Measurements from ENCODE around the gene SSUH2.

The SSUH2 gene

GRCh38 chr3:8647137-8647985 is 2.8 kb upstream of the SSUH2 start:
- no peak overlapping the region for H3K27ac ChIP-seq
- TF ChIP-seq CTCF (IDR thresholded peaks at IDR 0.05) = no peak
- no peak for TF ChIP-seq ZFX (IDR thresholded peaks at IDR 0.05; ENCODE audit: borderline replicate concordance)

- H3K27ac ChIP-seq = no peak overlapping the region
- TF ChIP-seq CTCF (IDR thresholded peaks at IDR 0.05) (no peak), ZFX (IDR thresholded peaks at IDR 0.05; ENCODE audit: borderline replicate concordance) (no peak)
Measured at GRCh38 chr3:8646313-8646938, 1.8 kb upstream of the SSUH2 start.

GRCh38 chr3:8645712-8646111 is 1.1 kb upstream of the SSUH2 start:
- H3K27ac ChIP-seq = no peak overlapping the region
- TF ChIP-seq ZFX (IDR thresholded peaks at IDR 0.05; ENCODE audit: borderline replicate concordance) (no peak), CTCF (IDR thresholded peaks at IDR 0.05) (no peak)

GRCh38 chr3:8643693-8644365 is 769 bp downstream of the SSUH2 start:
- TF ChIP-seq ZFX (IDR thresholded peaks at IDR 0.05; ENCODE audit: borderline replicate concordance) = no peak
- no peak for TF ChIP-seq CTCF (IDR thresholded peaks at IDR 0.05)
- H3K27ac ChIP-seq = no peak overlapping the region

- TF ChIP-seq CTCF (IDR thresholded peaks at IDR 0.05) (no peak), ZFX (IDR thresholded peaks at IDR 0.05; ENCODE audit: borderline replicate concordance) (no peak)
Measured at GRCh38 chr3:8642001-8642400, 2.6 kb downstream of the SSUH2 start.

GRCh38 chr3:8641472-8641871 is 3.1 kb downstream of the SSUH2 start:
- TF ChIP-seq ZFX (IDR thresholded peaks at IDR 0.05; ENCODE audit: borderline replicate concordance) (no peak), CTCF (IDR thresholded peaks at IDR 0.05) (no peak)
- no peak overlapping the region for H3K27ac ChIP-seq

More at GRCh38 chr3:8642001-8642400, 2.6 kb downstream of the SSUH2 start:
- no peak overlapping the region for H3K27ac ChIP-seq

Measured in 22Rv1 (cell line).